Measurements from ENCODE around the gene STXBP2.
A peak's percentile ranks its signal among the peaks of the same experiment; 100 is the strongest.

The STXBP2 gene

DNA sequence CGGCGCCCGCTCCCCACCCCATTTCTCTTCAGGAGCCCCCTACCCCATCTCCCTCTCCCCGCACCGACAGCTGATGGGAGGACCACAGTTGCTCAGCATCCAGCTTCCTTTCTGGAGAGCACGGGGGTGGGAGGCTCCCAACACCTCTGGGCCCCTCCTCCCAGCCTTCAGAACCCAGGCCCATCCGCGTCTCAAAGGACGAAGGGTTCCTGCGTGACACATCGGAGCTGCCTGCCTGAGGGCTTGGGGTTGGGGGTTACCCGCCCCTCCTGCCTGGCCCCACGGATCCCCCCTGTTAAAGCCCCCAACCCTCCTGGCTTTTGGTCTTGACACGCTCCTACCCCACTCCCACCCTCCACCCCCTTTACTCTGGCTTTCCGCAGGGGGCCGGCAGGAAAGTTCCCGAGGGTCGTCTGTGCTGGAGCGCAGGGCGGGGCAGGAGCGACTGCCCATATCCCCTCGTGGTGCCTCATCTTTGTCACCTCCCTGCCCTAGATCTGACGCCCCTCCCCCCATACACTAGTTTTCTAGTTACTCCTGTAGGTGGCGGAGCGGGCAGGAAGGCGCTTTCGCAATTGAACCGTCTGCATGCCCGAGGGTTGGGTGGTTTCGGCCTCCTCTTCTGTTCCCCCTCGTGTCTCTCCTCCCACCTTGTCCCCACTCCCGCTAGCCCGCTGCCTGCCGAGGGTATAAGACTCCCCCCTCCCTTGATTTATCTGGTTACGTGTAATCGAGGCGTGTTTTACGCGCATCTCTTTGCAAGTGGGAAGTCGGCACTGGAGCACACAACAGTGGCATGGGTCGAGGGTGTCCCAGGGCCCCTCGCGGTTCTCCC lies 44.6 kb downstream of the STXBP2 start:
- peak; percentile 91 for DNase-seq

DNA sequence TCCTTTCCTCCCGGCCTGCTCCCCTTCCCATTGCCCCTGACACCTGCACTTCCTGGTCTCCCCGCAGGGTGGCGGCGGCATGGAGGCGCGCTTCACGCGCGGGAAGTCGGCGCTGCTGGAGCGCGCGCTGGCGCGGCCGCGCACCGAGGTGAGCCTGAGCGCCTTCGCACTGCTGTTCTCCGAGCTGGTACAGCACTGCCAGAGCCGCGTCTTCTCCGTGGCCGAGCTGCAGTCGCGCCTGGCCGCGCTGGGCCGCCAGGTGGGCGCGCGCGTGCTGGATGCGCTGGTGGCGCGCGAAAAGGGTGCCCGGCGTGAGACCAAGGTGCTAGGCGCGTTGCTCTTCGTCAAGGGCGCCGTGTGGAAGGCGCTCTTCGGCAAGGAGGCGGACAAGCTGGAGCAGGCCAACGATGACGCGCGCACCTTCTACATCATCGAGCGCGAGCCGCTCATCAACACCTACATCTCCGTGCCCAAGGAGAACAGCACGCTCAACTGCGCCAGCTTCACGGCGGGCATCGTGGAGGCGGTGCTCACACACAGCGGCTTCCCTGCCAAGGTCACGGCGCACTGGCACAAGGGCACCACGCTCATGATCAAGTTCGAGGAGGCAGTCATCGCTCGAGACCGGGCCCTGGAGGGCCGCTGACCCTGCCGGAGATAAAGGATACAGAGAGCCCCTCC lies 45.4 kb downstream of the STXBP2 start:
- no peak for DNase-seq

DNA sequence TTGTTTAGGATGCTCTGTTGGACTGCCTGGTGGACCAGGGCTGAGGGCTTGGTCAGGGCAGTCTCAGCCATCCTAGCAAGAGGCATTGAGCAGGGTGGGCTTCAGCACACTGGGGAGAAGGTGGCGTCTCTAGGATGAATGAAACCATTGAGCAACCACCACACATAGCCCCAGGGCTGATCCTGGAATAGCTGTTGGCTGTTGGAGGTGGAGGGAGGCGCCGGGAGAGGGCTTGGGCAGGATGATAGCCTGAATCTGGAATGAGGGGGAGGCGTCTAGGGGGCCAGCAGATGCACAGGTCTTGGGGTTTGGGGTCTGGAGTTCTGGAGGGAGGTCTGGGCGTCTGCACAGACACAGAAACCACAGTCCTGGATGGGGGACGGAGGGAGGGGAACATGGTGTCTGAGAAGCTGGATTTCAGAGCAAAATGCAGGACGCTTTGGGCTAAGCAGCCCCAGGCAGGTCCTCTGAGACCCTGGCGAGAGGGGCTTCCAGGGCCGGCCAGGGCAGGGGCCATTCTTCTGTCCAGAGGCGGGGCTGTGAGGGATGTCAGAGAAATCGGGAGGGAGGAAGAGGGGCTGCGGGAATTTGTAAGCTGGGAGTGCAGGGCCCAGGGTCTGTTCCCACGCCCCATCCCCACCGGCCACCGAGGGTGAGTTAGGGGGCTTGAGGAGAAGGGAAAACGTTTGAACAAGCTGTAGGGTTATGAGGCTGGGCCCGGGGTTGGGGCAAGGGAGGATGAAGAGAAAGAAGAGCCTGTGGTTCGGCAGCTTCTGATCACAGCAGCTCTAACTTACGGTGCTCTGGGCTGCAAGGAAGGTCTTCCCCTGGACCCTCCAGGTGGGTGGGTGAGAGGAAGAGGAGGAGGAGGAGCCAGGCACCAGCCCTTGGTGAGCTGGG lies 48.9 kb downstream of the STXBP2 start:
- no peak for DNase-seq

DNA sequence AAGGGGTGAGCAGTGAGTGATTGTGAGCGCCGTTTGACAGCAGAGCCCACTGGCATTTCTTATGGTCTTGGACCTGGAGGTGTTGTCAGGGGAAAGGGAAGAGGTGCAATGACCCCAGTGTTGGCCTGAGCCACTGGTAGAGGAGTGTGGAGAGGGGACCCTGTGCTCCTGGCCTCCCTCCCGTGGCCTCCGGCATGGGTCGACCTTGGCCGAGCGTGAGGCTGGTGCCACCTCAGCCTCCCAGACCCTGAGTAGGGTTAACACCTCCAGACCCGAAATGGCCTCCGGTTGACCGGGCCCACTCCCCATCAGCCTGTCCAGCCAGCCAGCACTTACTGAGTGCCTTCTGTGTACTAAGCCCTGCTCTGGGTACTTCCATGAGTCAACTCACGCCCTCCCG lies 50.3 kb downstream of the STXBP2 start:
- DNase-seq, result no peak

DNA sequence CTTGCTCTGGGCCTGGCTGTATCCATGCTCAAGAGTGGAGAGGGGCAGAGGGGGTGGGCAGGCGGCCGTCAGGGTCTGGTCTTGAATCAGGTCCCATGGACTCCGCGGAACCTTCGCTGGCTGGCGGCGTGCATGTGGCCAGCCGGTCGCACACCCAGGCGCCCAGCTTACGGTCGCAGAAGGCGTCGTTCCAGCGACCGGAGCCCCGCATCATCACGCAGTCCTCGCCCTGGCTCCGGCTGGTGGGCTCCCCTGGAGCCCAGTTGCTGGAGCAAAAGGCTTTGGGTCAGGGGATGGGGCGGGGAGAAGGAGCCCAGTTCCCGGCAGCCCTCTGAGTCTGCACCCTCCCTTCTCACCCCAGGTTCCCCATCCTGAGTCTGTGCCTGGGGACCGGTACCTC lies 52.3 kb downstream of the STXBP2 start:
- no peak for DNase-seq

DNA sequence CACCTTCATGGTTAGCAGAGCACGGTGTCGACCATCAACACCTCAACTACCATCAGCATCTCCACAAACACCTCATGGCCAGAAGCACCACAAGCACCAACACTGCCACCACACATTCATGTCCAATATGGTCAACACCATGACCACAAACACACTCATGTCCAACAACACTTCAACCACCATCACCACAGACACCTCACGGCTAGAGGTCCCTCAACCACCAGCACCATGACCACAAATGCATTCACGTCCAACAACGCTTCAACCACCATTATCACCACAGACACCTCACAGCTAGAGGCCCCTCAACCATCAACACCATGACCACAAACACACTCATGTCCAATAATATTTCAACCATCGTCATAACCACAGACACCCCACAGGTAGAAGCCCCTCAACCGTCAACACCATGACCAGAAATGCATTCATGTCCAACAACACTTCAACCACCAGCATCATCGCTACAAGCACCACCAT lies 53.9 kb downstream of the STXBP2 start:
- DNase-seq, result no peak

DNA sequence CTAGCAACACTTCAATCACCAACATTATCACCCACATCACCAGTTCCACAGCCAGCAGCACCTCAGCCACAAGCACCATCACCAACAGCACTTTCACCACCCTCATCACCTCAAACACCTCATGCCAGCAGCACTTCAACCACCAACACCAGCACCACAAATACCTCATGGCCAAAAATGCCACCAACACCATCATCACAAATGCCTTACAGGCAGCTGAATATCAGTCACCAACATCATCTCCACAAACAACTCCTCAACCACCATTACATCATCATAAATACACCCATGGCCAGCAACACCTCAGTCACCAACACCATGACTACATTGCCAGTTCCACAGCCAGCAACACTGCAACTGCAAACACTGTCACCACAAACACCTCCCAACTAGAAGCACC lies 54.6 kb downstream of the STXBP2 start:
- peak; percentile 38 for DNase-seq

DNA sequence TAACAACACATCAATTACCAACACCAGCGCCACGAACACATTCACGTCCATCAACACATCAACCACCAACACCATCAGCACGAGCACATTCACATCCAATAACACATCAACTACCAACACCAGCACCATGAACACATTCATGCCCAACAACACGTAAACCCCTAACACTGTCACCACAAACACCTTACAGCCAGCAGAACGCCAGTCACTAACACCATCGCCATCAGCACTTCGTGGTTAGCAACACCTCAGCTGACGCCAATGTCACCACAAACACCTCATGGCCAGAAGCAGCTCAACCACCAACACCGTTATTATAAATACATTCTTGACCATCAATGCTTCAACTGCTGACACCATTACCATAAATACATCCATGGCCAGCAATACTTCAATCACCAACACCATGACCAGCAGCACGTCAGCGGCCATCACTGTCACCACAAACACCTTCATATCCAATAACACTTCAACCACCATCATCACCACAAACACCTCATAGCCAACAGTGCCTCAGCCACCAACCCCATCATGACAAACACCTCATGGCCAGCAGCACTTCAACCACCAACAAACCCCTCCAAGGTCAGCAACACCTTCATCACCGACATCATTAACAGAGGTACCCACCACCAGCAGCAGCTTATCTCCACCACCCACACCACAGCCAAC lies 55.6 kb downstream of the STXBP2 start:
- DNase-seq, result peak; percentile 34

DNA sequence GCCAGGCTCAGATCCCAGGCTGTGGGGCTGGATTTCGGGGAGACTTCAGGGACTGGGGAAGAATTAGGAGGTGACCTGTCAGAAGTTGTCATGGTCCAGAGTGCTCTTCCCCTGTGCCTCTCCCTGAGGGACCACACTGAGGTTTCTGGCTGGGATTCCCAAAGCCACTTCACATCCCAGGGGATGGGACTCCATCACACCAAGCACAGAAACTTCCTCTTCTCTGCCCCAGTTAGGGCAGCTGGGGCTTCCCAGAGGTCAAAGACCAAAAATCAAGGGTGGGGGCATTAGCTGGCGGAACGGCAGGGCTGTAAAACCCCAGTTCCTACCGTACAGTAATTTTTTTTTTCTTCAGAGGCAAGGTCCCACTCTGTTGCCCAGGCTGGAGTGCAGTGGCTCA lies 57.6 kb downstream of the STXBP2 start:
- no peak for DNase-seq
